CD4-positive, alpha-beta T cell treated with Interferon gamma for 1 hour (primary cell): ENCODE results near the gene ZNF486.
"Not testable (repeated sequence)": the region's sequence is repeated elsewhere in the genome, so short reads cannot be mapped to it uniquely, and the experiment has no call there.

Experiments used
- DNase-seq: peaks from one replicate; pipeline ENCODE4 v3.0.0-alpha.2; 2020

ZNF486 gene

GRCh38 chr19:20167020-20167644 lies at the start of gene ZNF486:
Gene ZNF486 (plus strand): TSS chr19:20167214. CDS start chr19:20167331, 117 bp downstream.
- peak; percentile 92 for DNase-seq

- not testable (repeated sequence) for DNase-seq
These were observed 48.8 kb upstream of the ZNF486 start for GRCh38 chr19:20118064-20118839.

GRCh38 chr19:20124879-20125278 lies 42.1 kb upstream of the ZNF486 start:
- no peak for DNase-seq

- DNase-seq = not testable (repeated sequence)
These were observed 34.1 kb upstream of the ZNF486 start for GRCh38 chr19:20132933-20133332.

- DNase-seq = not testable (repeated sequence)
These were observed 29.3 kb upstream of the ZNF486 start for GRCh38 chr19:20137714-20138113.

- DNase-seq = no peak
These were observed 15.3 kb upstream of the ZNF486 start for GRCh38 chr19:20151617-20152145.

- DNase-seq = not testable (repeated sequence)
These were observed 14.5 kb upstream of the ZNF486 start for GRCh38 chr19:20152506-20152905.

- no peak for DNase-seq
These were observed 13.7 kb upstream of the ZNF486 start for GRCh38 chr19:20153281-20153680.

GRCh38 chr19:20154636-20155035 lies 12.4 kb upstream of the ZNF486 start:
- DNase-seq = no peak

GRCh38 chr19:20162821-20163220 lies 4.2 kb upstream of the ZNF486 start:
- DNase-seq = peak; percentile 26

- DNase-seq = no peak
These were observed 2.6 kb upstream of the ZNF486 start for GRCh38 chr19:20164456-20164855.

GRCh38 chr19:20165971-20166592 lies 932 bp upstream of the ZNF486 start:
- no peak for DNase-seq

GRCh38 chr19:20167651-20168122 lies 673 bp downstream of the ZNF486 start:
- no peak for DNase-seq

- DNase-seq = no peak
These were observed 4.3 kb downstream of the ZNF486 start for GRCh38 chr19:20171285-20171684.

- not testable (repeated sequence) for DNase-seq
These were observed 8.8 kb downstream of the ZNF486 start for GRCh38 chr19:20175848-20176247.

GRCh38 chr19:20179956-20180355 lies 12.9 kb downstream of the ZNF486 start:
- not testable (repeated sequence) for DNase-seq

GRCh38 chr19:20182222-20182785 lies 15.3 kb downstream of the ZNF486 start:
- DNase-seq = no peak

- DNase-seq = no peak
These were observed 19.2 kb downstream of the ZNF486 start for GRCh38 chr19:20186174-20186573.

- no peak for DNase-seq
These were observed 30.7 kb downstream of the ZNF486 start for GRCh38 chr19:20197747-20198146.

GRCh38 chr19:20209051-20209450 lies 42.0 kb downstream of the ZNF486 start:
- no peak for DNase-seq

- DNase-seq = not testable (repeated sequence)
These were observed 47.4 kb downstream of the ZNF486 start for GRCh38 chr19:20214366-20214765.

GRCh38 chr19:20221605-20222004 lies 54.6 kb downstream of the ZNF486 start:
- not testable (repeated sequence) for DNase-seq

- no peak for DNase-seq
These were observed 66.1 kb downstream of the ZNF486 start for GRCh38 chr19:20233105-20233504.
